ENCODE measurements around the gene INO80D. TPM values are rescaled to one million over a fixed set of nuclear protein-coding genes. Genes with fewer than 3 reads are reported as not detected.

INO80D gene
- total RNA-seq, 1 experiment from 2014 or later = 21.7 TPM

- DNase-seq (ENCODE audit: low spot score) = no peak
- H3K36me3 ChIP-seq (ENCODE audit: insufficient read depth, low read length, poor library complexity, severe bottlenecking) = no peaks in the 10 kb centered on the region
- no peak overlapping the region for H3K4me3 ChIP-seq (ENCODE audit: low read depth, low read length, poor library complexity, severe bottlenecking)
- H3K9me3 ChIP-seq (ENCODE audit: low read depth, low read length, poor library complexity, severe bottlenecking) = no peaks in the 10 kb centered on the region
- H3K27me3 ChIP-seq (replicated peaks; ENCODE audit: insufficient read depth, low read depth, low read length, poor library complexity) = no peaks in the 10 kb centered on the region
- H3K27ac ChIP-seq (ENCODE audit: low read depth, low read length, poor library complexity, severe bottlenecking) = no peak overlapping the region
- intact Hi-C loops (cut with micrococcal nuclease; ENCODE audit: unreplicated experiment) = no loop called here
- POLR2A ChIA-PET (ENCODE audit: low non-redundant PET) = no interaction called here
- CTCF ChIA-PET = no interaction called here
- no peaks in the 10 kb centered on the region for H3K4me1 ChIP-seq (ENCODE audit: insufficient read depth, low read length, poor library complexity, severe bottlenecking)
- no TSS peak for BruUV-seq (replicated peaks)
- TF ChIP-seq CTCF (conservative IDR thresholded peaks at IDR 0.05; ENCODE audit: low read depth, low read length) (no peak), EZH2 (IDR thresholded peaks at IDR 0.05; ENCODE audit: borderline replicate concordance, low read depth, low read length, poor library complexity, severe bottlenecking) (no peak)
These were observed 109.7 kb downstream of the INO80D start for GRCh38 chr2:205976120-205976814.

- TF ChIP-seq CTCF (conservative IDR thresholded peaks at IDR 0.05; ENCODE audit: low read depth, low read length) (no peak), EZH2 (IDR thresholded peaks at IDR 0.05; ENCODE audit: borderline replicate concordance, low read depth, low read length, poor library complexity, severe bottlenecking) (no peak)
- H3K9me3 ChIP-seq (ENCODE audit: low read depth, low read length, poor library complexity, severe bottlenecking) = no peaks in the 10 kb centered on the region
- H3K27me3 ChIP-seq (replicated peaks; ENCODE audit: insufficient read depth, low read depth, low read length, poor library complexity) = no peaks in the 10 kb centered on the region
- DNase-seq (ENCODE audit: low spot score) = no peak
- H3K27ac ChIP-seq (ENCODE audit: low read depth, low read length, poor library complexity, severe bottlenecking) = no peak overlapping the region
- no peaks in the 10 kb centered on the region for H3K36me3 ChIP-seq (ENCODE audit: insufficient read depth, low read length, poor library complexity, severe bottlenecking)
- ChIA-PET POLR2A (ENCODE audit: low non-redundant PET) (no interaction called here), CTCF (no interaction called here)
- no peak overlapping the region for H3K4me3 ChIP-seq (ENCODE audit: low read depth, low read length, poor library complexity, severe bottlenecking)
- no peaks in the 10 kb centered on the region for H3K4me1 ChIP-seq (ENCODE audit: insufficient read depth, low read length, poor library complexity, severe bottlenecking)
- BruUV-seq (replicated peaks) = no TSS peak
- intact Hi-C loops (cut with micrococcal nuclease; ENCODE audit: unreplicated experiment) = no loop called here
These were observed 110.7 kb downstream of the INO80D start for GRCh38 chr2:205975082-205975949.

DNA sequence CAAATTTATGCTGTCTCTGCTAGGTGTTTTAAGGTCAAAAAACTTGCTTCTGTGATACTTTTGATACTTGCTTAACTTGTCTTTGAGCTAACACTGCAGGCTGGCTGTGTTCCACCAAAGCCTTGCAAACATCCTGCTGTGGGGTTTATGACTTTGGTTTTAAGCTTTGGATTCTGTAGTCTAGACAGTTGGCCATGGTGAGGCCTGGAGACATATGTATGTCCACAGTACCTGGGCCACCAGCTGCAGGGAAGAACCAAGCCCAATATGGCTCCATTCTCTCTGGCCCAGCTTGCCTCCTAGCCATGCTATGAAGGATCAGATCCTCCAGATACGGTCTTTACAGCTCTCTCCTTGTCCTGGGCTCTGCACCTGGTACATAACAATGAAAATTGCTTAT lies 113.9 kb downstream of the INO80D start:
- Histone ChIP-seq H3K4me1 (ENCODE audit: insufficient read depth, low read length, poor library complexity, severe bottlenecking) (no peaks in the 10 kb centered on the region), H3K9me3 (ENCODE audit: low read depth, low read length, poor library complexity, severe bottlenecking) (no peaks in the 10 kb centered on the region), H3K36me3 (ENCODE audit: insufficient read depth, low read length, poor library complexity, severe bottlenecking) (no peaks in the 10 kb centered on the region), H3K27me3 (replicated peaks; ENCODE audit: insufficient read depth, low read depth, low read length, poor library complexity) (no peaks in the 10 kb centered on the region), H3K27ac (ENCODE audit: low read depth, low read length, poor library complexity, severe bottlenecking) (no peak overlapping the region), H3K4me3 (ENCODE audit: low read depth, low read length, poor library complexity, severe bottlenecking) (no peak overlapping the region)
- POLR2A ChIA-PET (ENCODE audit: low non-redundant PET) = no interaction called here
- intact Hi-C loops (cut with micrococcal nuclease; ENCODE audit: unreplicated experiment) = no loop called here
- no peak for DNase-seq (ENCODE audit: low spot score)
- no peak for TF ChIP-seq CTCF (conservative IDR thresholded peaks at IDR 0.05; ENCODE audit: low read depth, low read length)
- no peak for TF ChIP-seq EZH2 (IDR thresholded peaks at IDR 0.05; ENCODE audit: borderline replicate concordance, low read depth, low read length, poor library complexity, severe bottlenecking)
- CTCF ChIA-PET = no interaction called here
- BruUV-seq (replicated peaks) = no TSS peak
